Neural cell (in vitro differentiated cells): Measurements from ENCODE around the gene DSN1. TPM values are rescaled to one million over a fixed set of nuclear protein-coding genes. Genes with fewer than 3 reads are reported as not detected.

Experiments used
- H2AFZ ChIP-seq: fragments of 200-600, 300-800 bp; sonication (generic), shearing (Covaris generic); 2 replicates; pipeline ENCODE4 v1.6.0; 2014; ENCODE audit warnings: low read depth, mild to moderate bottlenecking, antibody characterized with exemption, low read length, moderate library complexity
- H3F3A ChIP-seq: fragments of 200-600 bp; shearing (Covaris generic); 2 replicates; pipeline ENCODE4 v1.6.1; 2016; ENCODE audit warnings: mild to moderate bottlenecking, moderate library complexity, mixed read lengths, antibody characterized with exemption, low read length; ENCODE audit not compliant: insufficient read depth, poor library complexity, severe bottlenecking
- H3K27ac ChIP-seq: fragments of 200-600, 300-800 bp; sonication (generic), shearing (Covaris generic); 2 replicates; pipeline ENCODE4 v1.5.1; 2014; ENCODE audit warnings: mild to moderate bottlenecking, low read length, moderate library complexity
- H3K27me3 ChIP-seq: fragments of 300-800, 200-600 bp; sonication (generic), shearing (Covaris generic); 2 replicates; pipeline ENCODE4 v1.6.0; 2014; ENCODE audit warnings: mild to moderate bottlenecking, low read depth, low read length, moderate library complexity; ENCODE audit not compliant: insufficient read depth
- H3K36me3 ChIP-seq: fragments of 300-800, 200-600 bp; sonication (generic), shearing (Covaris generic); 2 replicates; pipeline ENCODE4 v1.5.1; 2014; ENCODE audit warnings: mild to moderate bottlenecking, antibody characterized with exemption, low read length, moderate library complexity; ENCODE audit not compliant: insufficient read depth
- H3K4me2 ChIP-seq: fragments of 300-800, 200-600 bp; sonication (generic), shearing (Covaris generic); 2 replicates; pipeline ENCODE4 v1.6.0; 2014; ENCODE audit warnings: mild to moderate bottlenecking, low read length
- H3K4me3 ChIP-seq: fragments of 300-800, 200-600 bp; sonication (generic), shearing (Covaris generic); 2 replicates; pipeline ENCODE4 v1.5.1; 2014; ENCODE audit warnings: mild to moderate bottlenecking, low read length, moderate library complexity
- H3K79me2 ChIP-seq: fragments of 200-600 bp; shearing (Covaris generic); replicated peaks from 2 replicates; pipeline ENCODE4 v1.6.0; 2014; ENCODE audit warnings: mild to moderate bottlenecking, low read length, moderate library complexity; ENCODE audit not compliant: insufficient read depth
- H3K9ac ChIP-seq: fragments of 300-800, 200-600 bp; sonication (generic), shearing (Covaris generic); 2 replicates; pipeline ENCODE4 v1.6.1; 2016; ENCODE audit warnings: mild to moderate bottlenecking, low read length, mixed read lengths
- H3K9me2 ChIP-seq: fragments of 200-600 bp; shearing (Covaris generic); 2 replicates; pipeline ENCODE4 v1.6.1; 2016; ENCODE audit warnings: mild to moderate bottlenecking, low read length, mixed read lengths; ENCODE audit not compliant: insufficient read depth
- H3K9me3 ChIP-seq: fragments of 200-600, 300-800 bp; sonication (generic), shearing (Covaris generic); 2 replicates; pipeline ENCODE4 v1.6.1; 2016; ENCODE audit warnings: mild to moderate bottlenecking, mixed run types, low read length, moderate library complexity, mixed read lengths
- H4K20me1 ChIP-seq: fragments of 200-600 bp; shearing (Covaris generic); 2 replicates; pipeline ENCODE4 v1.6.1; 2016; ENCODE audit warnings: mild to moderate bottlenecking, mixed run types; ENCODE audit not compliant: insufficient read depth
- EP300 ChIP-seq: fragments of 450-650 bp; conservative IDR thresholded peaks from 2 replicates; pipeline ENCODE4 v1.6.1; 2014; ENCODE audit warnings: antibody characterized with exemption, mild to moderate bottlenecking, moderate library complexity; ENCODE audit not compliant: poor library complexity, severe bottlenecking
- EZH2 ChIP-seq: fragments of 200-600, 300-800 bp; shearing (Covaris generic), sonication (generic); IDR thresholded peaks from 2 replicates; pipeline ENCODE4 v1.6.1; 2014; ENCODE audit warnings: antibody characterized with exemption, low read length, borderline replicate concordance, mild to moderate bottlenecking; ENCODE audit not compliant: insufficient read depth, poor library complexity, severe bottlenecking
- MXI1 ChIP-seq: fragments of 450-650 bp; conservative IDR thresholded peaks from 2 replicates; pipeline ENCODE4 v1.6.1; 2014; ENCODE audit warnings: antibody characterized with exemption, mild to moderate bottlenecking; ENCODE audit not compliant: poor library complexity, severe bottlenecking
- POLR2AphosphoS5 ChIP-seq: IDR thresholded peaks from 2 replicates; pipeline ENCODE4 v1.6.1; 2012
- RAD21 ChIP-seq: fragments of 450-650 bp; conservative IDR thresholded peaks from 2 replicates; pipeline ENCODE4 v1.6.1; 2014; ENCODE audit warnings: antibody characterized with exemption, mild to moderate bottlenecking, moderate library complexity
- SMC3 ChIP-seq: fragments of 450-650 bp; conservative IDR thresholded peaks from 2 replicates; pipeline ENCODE4 v1.6.1; 2014; ENCODE audit warnings: antibody characterized with exemption, mild to moderate bottlenecking, moderate library complexity; ENCODE audit not compliant: poor library complexity
- TAF1 ChIP-seq: IDR thresholded peaks from 2 replicates; pipeline ENCODE4 v1.6.1; 2012; ENCODE audit warnings: low read depth
- polyA plus RNA-seq: library from polyadenylated mRNA; depleted of rRNA; stranded (reverse); fragments of >200 nt; gene quantifications from 2 replicates; pipeline ENCODE4 v1.2.3, GENCODE V29; 2014
- TF ChIP-seq, protein P1 (sequence below): fragments of 450-650 bp; IDR thresholded peaks from 2 replicates; pipeline ENCODE4 v1.5.1; 2014; ENCODE audit warnings: antibody characterized with exemption, mild to moderate bottlenecking, moderate library complexity; ENCODE audit not compliant: poor library complexity, severe bottlenecking
- TF ChIP-seq, protein P2 (sequence below): IDR thresholded peaks from 2 replicates; pipeline ENCODE4 v1.6.1; 2012; ENCODE audit warnings: borderline replicate concordance

DSN1 gene
- polyA plus RNA-seq, 1 donor from 2014 or later, result 8.1 TPM

DNA sequence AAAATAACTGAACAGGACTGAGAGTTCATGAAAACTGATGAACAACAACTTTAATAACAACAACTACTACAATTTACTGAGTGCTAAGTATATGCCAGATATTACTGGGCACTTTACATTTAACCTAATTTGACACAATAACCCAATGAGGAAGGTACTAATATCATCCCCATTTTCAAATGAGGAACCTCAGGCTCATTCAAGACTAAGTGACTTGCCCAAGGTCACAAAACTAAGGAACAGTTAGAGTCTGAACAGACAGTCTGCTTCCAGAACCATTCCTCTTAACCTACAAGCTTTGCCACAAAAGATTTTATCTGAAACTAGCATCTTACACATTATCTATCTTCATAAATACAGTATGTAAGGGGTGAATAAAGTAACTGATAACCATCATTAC lies 17.1 kb downstream of the DSN1 start:
- no peak overlapping the region for H3K4me2 ChIP-seq
- no peaks in the 10 kb centered on the region for H3K79me2 ChIP-seq
- no peaks in the 10 kb centered on the region for H3K27me3 ChIP-seq
- H3K9me3 ChIP-seq, result no peaks in the 10 kb centered on the region
- H3K9me2 ChIP-seq, result no peaks in the 10 kb centered on the region
- H3K36me3 ChIP-seq, result no peaks in the 10 kb centered on the region
- TF ChIP-seq, protein P1, sequence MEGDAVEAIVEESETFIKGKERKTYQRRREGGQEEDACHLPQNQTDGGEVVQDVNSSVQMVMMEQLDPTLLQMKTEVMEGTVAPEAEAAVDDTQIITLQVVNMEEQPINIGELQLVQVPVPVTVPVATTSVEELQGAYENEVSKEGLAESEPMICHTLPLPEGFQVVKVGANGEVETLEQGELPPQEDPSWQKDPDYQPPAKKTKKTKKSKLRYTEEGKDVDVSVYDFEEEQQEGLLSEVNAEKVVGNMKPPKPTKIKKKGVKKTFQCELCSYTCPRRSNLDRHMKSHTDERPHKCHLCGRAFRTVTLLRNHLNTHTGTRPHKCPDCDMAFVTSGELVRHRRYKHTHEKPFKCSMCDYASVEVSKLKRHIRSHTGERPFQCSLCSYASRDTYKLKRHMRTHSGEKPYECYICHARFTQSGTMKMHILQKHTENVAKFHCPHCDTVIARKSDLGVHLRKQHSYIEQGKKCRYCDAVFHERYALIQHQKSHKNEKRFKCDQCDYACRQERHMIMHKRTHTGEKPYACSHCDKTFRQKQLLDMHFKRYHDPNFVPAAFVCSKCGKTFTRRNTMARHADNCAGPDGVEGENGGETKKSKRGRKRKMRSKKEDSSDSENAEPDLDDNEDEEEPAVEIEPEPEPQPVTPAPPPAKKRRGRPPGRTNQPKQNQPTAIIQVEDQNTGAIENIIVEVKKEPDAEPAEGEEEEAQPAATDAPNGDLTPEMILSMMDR, result no peak
- TF ChIP-seq TAF1 (no peak), RAD21 (no peak), SMC3 (no peak), EP300 (no peak), POLR2AphosphoS5 (no peak)
- no peak overlapping the region for H3K4me3 ChIP-seq
- H3K27ac ChIP-seq, result no peak overlapping the region
- H3F3A ChIP-seq, result no peaks in the 10 kb centered on the region
- no peaks in the 10 kb centered on the region for H4K20me1 ChIP-seq
- H3K9ac ChIP-seq, result no peak overlapping the region
- H2AFZ ChIP-seq, result no peak overlapping the region

DNA sequence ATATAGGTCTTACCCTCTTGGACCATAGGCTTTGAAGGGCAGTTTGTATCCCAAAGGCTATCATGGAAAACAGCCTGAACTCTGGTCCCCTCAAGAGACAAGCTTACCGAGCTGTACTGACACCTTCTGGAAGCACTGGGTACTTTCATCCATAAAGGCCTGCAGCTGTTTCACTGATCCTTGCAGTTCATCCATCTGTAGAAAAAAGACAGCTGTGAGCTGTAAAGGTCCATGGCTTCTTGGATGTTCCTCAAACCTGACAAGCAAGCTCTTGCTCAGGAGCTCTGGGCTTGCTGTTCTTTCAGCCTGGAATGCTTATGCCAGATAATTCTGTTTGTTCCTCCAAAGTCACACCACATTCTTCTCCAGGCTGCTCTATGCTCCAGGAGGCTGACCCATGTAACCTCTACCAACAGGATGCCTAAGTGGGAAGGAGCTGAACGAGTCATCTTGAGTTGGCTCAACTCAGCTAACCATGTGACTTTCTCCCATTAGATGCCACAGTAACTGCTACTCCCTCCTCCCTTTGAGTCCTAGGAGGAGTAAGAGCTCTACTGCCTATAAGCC lies 18.8 kb downstream of the DSN1 start:
- Histone ChIP-seq H3K9me2 (no peaks in the 10 kb centered on the region), H4K20me1 (no peaks in the 10 kb centered on the region), H3K4me2 (no peak overlapping the region), H3K27me3 (no peaks in the 10 kb centered on the region), H3K4me3 (no peak overlapping the region), H3K9me3 (no peaks in the 10 kb centered on the region), H3K27ac (no peak overlapping the region), H3K9ac (no peak overlapping the region), H2AFZ (no peak overlapping the region), H3F3A (no peaks in the 10 kb centered on the region), H3K36me3 (no peaks in the 10 kb centered on the region), H3K79me2 (no peaks in the 10 kb centered on the region)
- no peak for TF ChIP-seq MXI1
- peak; percentile 75 for TF ChIP-seq RAD21
- TF ChIP-seq, protein P1, result peak; percentile 84
- peak; percentile 74 for TF ChIP-seq SMC3

DNA sequence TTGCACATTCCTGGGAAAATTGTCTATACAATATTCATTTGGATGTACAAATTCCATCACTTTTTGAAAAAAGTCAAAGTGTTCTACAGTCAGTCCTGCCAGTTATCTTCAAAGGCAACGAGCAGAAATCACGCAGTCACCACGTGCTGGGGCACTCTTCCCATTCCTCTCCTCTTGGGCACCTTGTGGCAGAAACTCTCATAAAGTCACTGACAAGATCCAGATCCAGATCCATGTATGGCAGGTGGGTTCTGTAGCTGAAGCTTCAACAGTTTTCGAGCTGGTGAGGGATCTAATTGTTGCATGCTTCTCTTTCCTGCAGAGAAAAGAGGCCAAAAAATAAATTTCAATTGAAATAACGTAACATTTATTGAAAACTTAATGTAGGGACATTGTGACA lies 21.0 kb downstream of the DSN1 start:
- Histone ChIP-seq H3F3A (no peaks in the 10 kb centered on the region), H3K4me3 (no peak overlapping the region), H3K27me3 (no peaks in the 10 kb centered on the region), H3K79me2 (no peaks in the 10 kb centered on the region), H3K36me3 (no peaks in the 10 kb centered on the region), H3K9me3 (no peaks in the 10 kb centered on the region), H3K9ac (no peak overlapping the region), H4K20me1 (no peaks in the 10 kb centered on the region), H3K4me2 (no peak overlapping the region), H3K9me2 (no peaks in the 10 kb centered on the region), H3K27ac (no peak overlapping the region), H2AFZ (no peak overlapping the region)
- no peak for TF ChIP-seq EP300
- no peak for TF ChIP-seq EZH2
- TF ChIP-seq RAD21, result no peak
- TF ChIP-seq, protein P2, sequence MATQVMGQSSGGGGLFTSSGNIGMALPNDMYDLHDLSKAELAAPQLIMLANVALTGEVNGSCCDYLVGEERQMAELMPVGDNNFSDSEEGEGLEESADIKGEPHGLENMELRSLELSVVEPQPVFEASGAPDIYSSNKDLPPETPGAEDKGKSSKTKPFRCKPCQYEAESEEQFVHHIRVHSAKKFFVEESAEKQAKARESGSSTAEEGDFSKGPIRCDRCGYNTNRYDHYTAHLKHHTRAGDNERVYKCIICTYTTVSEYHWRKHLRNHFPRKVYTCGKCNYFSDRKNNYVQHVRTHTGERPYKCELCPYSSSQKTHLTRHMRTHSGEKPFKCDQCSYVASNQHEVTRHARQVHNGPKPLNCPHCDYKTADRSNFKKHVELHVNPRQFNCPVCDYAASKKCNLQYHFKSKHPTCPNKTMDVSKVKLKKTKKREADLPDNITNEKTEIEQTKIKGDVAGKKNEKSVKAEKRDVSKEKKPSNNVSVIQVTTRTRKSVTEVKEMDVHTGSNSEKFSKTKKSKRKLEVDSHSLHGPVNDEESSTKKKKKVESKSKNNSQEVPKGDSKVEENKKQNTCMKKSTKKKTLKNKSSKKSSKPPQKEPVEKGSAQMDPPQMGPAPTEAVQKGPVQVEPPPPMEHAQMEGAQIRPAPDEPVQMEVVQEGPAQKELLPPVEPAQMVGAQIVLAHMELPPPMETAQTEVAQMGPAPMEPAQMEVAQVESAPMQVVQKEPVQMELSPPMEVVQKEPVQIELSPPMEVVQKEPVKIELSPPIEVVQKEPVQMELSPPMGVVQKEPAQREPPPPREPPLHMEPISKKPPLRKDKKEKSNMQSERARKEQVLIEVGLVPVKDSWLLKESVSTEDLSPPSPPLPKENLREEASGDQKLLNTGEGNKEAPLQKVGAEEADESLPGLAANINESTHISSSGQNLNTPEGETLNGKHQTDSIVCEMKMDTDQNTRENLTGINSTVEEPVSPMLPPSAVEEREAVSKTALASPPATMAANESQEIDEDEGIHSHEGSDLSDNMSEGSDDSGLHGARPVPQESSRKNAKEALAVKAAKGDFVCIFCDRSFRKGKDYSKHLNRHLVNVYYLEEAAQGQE, result no peak
- TF ChIP-seq SMC3, result no peak
- no peak for TF ChIP-seq MXI1
- TF ChIP-seq POLR2AphosphoS5, result no peak
- TF ChIP-seq, protein P1, result no peak
- no peak for TF ChIP-seq TAF1
